IPS-NIHi7 (cell line): ENCODE data around the gene BMPER.

ENCODE experiments used
- DNase-seq: peaks from one replicate; pipeline ENCODE4 v3.0.0; 2012; ENCODE audit warnings: mixed read lengths; ENCODE audit errors: extremely low spot score

The BMPER gene

DNA sequence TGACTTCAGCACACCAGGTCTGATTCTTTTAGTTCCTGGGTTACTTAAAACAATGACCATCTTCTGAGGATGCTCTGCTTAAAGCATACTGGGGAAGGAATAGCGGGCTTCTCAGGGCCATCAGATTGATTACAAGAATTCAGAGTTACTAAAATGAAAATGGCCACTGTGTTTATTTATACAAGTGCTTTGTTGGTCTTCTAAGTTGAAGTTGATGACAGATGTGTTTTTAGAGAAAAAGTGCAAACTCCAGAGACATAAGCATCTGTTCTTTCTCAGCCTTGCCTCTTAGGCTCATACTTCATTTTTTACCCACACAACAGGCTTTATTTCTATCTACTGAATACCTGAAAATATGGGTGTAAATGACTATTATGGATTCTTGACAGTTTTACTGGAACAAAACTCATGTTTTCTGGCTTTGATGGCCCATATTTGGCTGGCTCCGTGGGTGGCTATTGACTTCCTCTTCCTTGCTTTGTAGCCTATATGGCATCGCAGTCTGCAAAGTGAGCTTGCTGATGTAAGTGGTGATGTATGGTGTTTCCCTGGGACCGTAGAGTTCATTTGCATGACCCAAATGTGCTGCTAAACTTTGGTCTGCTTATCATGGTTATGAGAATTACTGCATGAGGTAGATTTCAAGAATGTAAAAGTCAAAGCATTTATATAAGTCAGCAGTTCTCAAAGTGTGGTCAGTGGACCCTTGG, 121.3 kb downstream of the BMPER start:
- no peak for DNase-seq

DNA sequence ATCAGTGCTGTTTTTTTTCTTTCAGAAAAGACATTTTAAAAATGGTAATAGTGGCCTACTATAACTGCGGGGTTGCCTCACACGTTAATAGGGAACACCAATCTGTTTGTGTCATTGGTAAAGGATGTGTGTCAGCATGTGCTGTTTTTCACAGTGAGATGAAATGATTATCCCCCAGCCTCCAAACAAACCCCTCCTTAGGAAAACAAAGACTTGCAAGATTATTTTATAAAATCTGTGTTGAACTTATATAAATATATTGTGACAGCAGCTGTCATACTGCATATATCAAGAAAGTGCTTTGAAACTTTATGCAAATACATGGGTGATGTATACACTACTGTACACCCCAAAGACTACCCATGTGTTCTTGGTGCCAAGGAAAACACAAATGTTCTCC, 125.8 kb downstream of the BMPER start:
- no peak for DNase-seq

DNA sequence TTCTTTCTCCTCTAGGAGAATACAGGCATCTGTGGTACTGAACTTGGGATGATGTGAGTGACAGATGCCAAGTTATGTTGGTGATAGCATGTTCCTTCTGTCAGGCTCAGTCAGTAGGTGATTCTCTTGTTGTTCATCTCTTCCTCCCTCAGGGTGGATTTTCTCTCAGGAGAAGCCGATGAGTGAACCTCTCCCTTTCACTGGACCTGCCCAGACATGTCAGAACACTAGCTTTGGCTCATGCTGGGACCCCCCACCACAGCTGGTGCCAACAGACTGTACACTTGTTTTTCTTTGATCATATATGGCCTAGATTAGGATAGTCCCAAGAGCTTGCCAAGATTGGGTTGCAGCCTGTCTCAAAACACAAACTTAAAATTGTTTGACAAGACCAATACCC, 129.4 kb downstream of the BMPER start:
- DNase-seq: no peak

DNA sequence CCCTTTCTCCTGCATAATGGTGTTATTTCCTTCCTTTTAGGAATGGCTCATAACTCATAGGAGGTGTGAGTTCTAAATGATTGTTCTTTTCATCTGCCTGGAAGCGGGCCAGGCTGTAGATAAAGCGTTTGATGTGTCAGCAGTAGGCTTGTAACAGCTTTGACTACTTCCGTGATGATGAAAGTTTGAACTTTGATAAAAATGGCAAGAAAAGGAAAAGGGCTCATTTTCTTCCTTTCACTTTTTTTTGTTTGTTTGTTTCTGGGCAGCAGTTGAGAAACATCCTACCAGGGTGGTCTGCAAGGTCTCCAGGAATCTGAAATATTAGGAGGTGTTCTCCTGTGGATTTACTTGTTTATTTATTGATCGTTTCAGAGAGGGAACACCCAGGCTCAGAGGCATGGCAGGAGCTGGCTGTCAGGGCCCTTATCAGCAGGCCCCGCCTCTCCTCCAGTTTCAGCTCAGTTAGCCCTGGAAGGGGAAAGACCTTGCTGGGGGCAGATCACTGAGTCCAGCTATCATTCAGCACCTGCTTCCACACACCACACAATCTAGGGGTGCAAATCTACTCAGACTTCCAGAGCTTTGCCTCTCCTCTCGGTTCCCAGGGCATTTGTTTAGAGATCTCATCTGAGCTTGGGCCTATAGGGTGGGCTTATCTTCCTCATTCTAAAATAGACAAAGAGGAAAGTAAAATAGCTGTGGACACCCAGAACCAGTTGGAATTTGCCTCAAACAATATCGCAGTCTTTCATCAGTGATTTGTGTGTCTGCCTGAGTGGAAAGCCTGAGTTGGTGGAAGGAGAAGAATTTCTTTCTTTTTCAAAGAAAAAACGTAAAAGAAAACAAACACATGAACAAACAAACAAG, 130.9 kb downstream of the BMPER start:
- DNase-seq: peak; percentile 62

DNA sequence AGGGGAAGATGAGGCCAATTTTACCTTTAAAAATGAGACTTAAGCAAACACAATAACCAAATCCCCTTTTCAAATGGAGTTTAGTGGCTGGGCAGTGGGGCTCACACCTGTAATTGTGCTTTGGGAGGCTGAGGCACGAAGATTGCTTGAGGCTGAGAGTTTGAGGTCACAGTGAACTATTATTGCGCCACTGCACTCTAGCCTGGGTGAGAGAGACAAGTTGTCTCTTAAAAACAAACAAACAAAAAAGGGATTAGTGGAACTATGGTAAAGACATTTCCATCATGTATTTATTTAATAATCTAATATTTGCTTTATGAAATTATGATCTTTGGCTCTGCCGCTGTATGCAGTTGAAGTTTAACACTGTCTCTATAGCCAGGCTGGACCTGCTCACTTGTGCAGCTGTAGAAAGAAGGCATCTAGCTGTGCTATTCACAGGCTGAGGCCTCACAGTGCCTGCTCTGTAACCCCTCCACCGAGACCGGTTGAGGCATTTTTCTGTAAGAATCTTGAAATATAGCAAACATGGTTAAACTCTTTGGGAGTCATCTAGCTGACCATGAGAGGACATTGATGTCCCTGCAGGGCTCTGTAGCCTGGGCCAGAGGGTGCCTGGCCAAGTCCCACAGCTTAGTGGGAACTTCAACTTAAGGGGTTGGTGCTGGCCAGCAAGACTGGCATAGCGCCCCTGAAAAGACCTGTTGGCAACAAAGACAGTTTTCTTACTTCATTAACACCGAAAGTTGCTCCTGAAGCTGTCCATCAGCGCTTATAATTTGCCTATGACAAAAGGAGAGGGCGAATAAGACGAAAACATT, 131.8 kb downstream of the BMPER start:
- DNase-seq: no peak

DNA sequence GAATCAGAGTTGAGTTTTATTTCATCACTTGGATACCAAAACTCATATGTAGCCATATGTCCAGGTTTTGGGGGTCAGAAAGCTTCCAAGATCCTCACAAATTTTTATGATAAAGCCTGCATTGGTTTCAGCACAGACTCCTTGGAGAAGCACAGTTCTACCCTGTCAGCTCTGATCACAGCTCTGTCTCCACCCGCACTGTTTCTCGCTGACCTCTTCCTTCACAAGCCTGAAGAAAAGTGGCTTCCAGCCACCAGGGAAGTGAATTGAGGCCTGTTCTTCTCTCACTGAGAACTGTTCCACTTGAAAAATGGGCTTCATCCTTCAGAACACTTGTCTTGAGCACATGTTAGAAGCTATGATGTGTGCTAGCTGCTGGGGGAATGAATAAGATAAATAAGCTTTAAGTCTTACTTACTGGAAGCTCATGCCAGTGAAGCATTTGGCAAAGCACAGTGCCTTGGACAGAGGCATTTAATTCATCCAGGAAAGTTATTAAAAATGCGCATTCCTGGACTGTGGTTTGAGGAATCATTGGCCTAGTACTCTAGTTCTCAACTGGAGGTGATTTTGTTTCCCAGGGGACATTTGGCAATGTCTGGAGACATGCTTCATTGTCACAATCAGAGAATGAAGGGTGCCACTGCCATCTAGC, 133.6 kb downstream of the BMPER start:
- no peak for DNase-seq

DNA sequence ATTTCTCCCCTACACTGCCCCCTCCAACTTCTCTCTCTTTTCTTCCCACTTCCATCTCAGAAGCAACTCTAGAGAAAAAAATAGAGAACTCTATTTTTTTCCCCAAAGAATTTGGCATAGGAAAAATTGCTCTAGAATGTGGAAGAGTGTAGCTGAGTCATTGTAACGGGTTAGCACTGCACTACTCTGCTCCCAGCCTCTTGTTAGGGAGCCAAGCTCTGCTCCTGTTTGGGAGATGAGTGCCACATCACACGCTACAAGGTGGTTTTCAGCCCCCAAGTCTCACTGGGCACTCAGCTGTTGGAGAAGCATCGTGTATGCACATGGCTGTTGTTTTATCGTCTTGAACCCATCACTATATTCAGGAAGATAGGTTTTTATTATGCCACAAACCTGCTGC, 136.4 kb downstream of the BMPER start:
- DNase-seq: no peak

DNA sequence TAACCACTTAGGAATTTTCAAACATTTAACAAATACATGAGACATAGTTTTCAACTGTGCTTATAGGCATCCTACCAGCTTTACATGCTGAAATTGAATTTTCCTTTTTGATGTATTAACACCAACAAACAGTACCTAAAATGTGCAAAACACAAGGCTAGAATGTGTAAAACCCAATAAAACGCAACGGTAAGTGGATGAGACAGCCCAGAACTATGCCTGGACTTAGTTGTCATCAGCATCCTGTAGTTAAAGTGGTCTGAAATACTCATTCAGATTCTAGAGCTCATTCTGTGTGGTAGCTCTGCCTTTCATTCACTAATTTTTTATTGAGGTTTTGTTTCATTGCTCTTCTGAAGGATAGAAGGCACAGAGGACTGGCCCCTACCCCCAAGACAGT, 137.1 kb downstream of the BMPER start:
- no peak for DNase-seq

DNA sequence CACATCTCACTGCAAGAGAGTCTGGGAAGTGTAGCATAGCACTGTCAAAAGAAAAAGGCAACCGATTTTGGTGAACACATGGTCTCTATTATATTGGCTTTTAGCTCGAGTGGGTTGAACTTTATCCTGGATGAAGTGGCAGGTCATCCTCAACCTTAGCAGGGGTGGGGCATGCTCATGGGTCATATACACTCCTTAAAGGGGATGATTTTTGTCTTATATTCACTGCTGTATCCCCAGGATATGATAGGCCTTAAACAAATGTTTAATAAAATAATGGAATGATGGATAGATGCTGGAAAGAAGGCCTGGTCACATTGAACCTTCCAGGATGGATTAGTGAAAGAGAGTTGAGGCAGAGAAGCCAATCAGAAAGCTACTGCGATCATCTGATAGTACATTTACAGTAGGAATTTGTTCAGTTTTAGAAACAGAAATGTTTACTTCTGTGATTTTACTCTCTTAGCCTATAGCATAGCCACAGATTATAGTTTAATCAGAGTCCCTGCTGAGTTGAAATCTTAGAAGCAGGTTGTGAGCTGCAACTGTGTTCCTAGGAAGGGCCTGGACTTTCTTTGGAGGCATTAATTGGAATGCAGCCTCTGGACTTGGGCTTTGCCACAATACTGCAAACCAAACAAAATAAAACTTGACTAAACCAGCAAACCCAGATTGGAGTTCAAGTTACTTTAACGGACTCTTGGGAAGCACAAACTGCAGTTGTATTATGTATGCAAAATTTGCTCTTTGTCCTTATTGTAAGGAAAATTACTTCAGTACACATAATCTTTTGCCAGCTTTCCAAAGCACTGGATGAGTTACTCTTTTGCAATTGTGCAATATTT, 138.3 kb downstream of the BMPER start:
- no peak for DNase-seq

DNA sequence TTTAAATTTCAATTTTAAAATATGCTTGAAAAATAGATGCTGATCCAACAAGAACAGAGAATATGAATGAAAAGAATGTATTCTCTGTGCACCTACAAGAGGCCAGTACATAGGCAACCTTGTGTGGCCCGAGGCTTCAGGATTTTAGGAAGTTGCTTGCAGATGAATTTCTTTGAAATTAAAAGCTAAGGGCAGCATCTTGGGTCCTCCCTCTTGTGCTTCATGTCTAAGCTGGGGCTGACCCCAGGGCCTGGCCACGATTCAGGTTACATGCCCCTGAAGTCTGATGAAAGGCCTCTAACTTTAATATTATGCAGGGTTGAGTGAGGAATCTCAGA, 138.9 kb downstream of the BMPER start:
- DNase-seq: no peak

DNA sequence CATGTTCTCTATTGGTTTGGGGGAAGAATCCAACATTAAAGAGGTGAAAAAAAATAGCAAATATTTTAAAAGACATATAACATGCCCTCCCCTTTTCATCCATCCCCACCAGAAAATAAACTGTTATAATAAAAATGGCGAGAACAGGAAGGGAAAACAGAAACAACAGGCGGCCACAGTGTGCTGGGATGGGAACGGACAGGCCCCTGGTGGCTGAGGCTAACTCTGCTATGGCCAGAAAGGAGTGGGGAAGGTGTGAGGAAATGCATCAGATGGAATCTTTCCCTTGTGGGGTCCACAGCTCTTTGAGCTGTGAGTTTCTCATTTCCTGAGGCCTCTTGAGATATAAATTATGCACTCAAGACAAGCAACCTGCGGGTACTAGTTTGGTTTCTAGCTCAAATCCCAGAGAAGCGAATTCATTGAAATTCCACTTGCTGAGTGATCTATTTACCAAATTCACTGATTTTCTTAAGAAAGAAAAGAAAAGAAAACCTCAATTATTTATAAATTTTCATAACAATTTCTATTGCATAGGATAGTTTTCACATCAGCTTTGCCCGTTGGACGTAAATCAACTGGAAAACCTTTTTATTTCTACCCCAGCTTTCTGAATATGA, 139.5 kb downstream of the BMPER start:
- DNase-seq: peak; percentile 36

DNA sequence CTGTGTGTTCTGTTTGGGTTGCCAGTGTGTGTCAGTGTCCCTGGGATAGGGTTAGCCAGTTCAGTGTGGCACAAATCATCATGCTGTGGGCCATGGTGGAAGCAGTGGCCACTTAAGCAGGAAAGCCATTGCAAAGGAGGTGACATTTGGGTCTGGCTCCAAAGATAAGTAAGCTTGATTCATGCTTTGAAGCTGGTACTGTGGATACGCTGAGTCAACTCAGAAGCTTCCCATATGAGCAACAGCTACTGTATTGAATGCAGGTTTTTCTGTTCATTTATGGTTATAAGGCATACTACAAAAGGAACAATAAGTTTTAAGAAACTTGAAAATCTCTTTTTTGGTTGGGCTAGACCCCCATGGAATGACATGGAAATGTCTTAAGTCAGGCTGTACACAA, 143.1 kb downstream of the BMPER start:
- no peak for DNase-seq

DNA sequence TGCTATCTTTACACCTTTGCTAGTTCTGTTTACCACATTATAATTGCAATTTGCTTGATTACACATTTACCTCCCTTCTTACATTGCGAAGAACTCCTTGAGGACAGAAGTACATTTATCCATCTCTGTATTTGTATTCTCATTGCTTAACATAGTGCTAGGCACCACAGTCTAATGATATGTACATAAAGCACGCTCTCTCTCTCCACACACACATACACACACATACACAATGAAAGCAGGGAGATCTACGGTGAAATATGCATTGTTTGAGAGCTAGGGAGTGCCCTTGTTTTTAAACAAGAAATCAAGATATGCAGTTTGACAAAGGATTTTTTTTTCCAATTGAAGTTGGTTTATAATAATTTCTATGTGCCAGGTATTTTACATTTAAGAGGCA, 148.7 kb downstream of the BMPER start:
- no peak for DNase-seq

DNA sequence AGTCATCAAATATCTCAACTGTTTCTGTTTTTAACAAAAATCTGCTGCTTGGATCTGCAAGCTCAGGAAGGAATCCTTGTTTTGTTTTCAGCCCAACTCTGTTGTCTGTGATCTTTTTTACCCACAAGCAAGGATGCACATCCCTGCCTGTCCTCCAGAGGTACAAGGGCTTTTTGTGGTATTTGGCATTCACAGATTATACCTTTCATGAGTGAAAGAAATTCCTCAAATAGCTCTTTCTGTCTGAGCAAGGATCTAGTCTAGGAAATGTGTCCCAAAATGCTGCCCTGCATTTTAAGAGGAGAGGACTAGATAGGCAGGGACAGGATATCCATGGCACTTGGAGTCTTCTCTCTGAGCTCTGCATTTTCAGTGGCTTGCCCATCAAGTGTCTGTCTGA, 151.8 kb downstream of the BMPER start:
- no peak for DNase-seq

DNA sequence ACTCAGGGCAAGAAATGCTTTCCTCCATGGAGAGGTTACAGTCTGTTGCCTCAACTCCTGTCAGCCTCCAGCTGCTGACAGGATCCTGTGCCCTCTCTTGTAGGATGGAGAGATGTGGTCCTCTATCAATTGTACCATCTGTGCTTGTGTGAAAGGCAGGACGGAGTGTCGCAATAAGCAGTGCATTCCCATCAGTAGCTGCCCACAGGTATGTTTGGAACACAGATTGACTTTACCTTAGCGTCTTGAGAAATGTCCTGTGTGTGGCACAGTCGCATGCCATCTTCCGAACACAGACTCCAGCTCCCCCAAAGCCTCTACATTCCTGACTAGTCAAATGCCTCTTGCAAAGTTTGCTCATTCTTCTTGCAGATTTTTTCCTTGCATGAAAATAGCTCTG, 152.6 kb downstream of the BMPER start:
- DNase-seq: no peak

DNA sequence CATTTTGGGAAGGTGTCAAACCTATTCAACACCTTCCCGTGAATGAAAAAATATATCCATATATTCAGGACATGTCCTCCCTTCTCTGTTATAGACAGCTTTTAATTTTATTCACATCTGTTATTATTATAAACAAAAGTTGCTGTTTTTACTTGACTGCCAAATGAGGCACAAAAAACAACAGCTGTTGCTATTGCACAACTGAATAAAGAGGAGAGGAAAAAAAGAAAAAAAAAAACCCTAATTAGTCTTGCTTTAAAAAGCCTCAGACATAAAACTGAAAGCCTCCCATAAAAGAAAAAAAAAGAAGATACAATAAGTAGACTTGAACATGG, 153.4 kb downstream of the BMPER start:
- DNase-seq: no peak

DNA sequence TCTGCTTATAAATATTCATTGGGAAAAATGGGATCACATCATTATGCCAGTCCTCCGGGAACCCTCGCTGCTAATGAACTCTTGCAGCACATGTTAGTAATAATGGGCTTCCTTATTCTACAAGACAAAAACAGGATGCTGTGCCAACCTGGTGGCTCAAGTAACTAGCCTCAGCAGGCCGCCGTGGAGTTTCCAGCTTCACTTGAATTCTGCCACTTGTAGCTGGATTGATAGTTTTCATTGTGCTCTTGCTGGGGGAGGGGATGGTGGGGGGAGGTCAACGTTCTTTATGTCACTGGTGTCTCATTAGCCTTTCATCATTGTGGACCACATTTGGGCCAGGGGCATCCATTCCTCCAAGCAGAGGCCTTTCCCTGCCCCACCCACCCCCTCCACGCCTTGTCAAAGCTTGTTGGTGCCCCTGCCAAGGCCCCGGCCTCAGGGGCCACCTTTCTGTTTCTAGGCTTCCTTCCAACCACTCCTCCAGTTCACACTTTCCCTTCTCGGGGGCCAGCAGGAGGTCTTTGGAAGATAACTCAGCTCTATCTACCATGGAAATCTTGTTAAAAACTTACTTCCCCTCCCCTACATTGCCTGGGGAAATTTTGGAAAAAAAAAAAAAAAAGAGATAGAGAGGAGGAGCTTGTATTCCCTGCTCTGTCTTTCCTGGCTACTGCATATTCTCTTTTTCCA, 153.9 kb downstream of the BMPER start:
- DNase-seq: peak; percentile 16

DNA sequence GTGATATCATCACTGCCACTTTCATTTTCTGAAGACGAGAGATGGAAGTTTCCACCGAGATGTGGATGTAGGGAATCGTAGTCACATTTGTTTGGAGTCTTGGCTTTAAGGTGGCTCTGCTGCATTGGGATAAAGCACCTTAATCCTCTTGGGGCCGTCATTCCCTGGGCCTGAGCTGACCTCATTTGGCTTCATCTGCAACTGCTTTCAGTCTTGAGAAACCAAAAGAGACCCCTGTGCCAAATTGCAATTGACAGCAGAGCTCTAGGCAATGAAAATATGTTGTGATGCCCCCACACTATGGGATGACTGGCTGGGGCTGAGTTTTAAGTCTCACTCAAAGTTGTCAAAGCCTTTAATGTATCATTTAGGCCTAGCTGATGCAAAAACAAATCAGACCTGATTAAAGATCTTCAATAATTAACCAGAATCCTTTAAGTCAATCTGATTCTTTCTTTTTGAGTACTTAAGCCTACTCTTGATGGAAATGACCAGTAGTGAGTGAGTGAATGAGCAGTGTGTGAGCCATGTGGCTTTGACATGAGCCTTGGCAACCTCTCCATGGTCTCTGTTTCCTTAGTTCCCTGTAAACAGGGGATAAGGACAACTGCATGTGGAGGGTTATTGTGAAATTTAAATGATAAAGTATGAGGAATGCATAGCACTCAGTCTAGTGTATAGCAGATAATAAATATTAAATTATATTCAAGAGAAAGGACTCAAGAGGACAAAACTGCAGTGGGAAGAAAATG, 155.0 kb downstream of the BMPER start:
- no peak for DNase-seq

DNA sequence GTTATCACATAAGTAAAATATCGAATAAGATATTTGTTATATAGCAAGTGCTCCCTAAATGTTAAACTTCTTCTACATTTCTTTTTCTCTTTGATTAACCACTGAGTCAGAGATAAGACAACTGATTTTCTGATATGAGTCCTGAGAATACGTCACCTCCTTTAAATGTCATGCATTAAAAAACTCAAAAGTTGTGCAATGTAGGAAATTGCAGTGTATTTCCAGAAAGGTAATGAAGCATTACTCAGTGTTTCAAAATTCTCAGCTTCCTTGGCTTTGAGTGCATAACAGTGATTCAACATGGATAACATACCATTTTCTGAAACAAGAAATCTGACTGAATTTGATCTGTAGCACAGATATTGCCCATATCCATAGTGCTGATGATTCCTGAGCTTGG, 155.8 kb downstream of the BMPER start:
- DNase-seq: no peak
